PC-3 (cell line): ENCODE results near the gene JOSD1. TPM values are rescaled to one million over a fixed set of nuclear protein-coding genes. Genes with fewer than 3 reads are reported as not detected.
A peak's percentile ranks its signal among the peaks of the same experiment; 100 is the strongest.

ENCODE experiments used
- ATAC-seq: fragments of 200-7000 bp; cut with Tn5 transposase; 2 replicates; pipeline ENCODE4 v1.9.1; 2020; ENCODE audit warnings: mild to moderate bottlenecking, moderate library complexity
- BruUV-seq: library from RNA; stranded (reverse); fragments of 400-500 nt; replicated peaks from 2 replicates; lab custom pipeline; 2021; lab: Mats Ljungman, UMichigan
- CTCF ChIA-PET: fragments of 300-600 bp; sonication (Branson Sonifier 250); formaldehyde crosslinking; loops from one replicate; lab custom pipeline; 2022; ENCODE audit warnings: antibody characterized with exemption; lab: Charles Lee
- POLR2A ChIA-PET: fragments of 300-600 bp; sonication (Branson Sonifier 250); formaldehyde crosslinking; loops from one replicate; lab custom pipeline; 2022; ENCODE audit warnings: antibody characterized with exemption; ENCODE audit not compliant: unreplicated experiment; lab: Charles Lee
- DNase-seq: peaks from one replicate; pipeline ENCODE4 v3.0.0-alpha.2; 2015
- H2AFZ ChIP-seq: fragments of 300-600 bp; sonication (generic); 2 replicates; pipeline ENCODE4 v1.6.0; 2016; ENCODE audit warnings: antibody characterized with exemption, low read length
- H3F3A ChIP-seq: fragments of 300-600 bp; sonication (generic); one replicate; pipeline ENCODE4 v1.6.0; 2017; ENCODE audit warnings: antibody characterized with exemption, low read length, control low read depth, mild to moderate bottlenecking; ENCODE audit not compliant: unreplicated experiment
- H3K27ac ChIP-seq: fragments of 300-600 bp; sonication (generic); 2 replicates; pipeline ENCODE4 v1.5.1; 2016; ENCODE audit warnings: mild to moderate bottlenecking, low read length
- H3K27me3 ChIP-seq: fragments of 300-600 bp; sonication (generic); 2 replicates; pipeline ENCODE4 v1.6.1; 2016; ENCODE audit warnings: low read length, mixed read lengths
- H3K36me3 ChIP-seq: fragments of 300-600 bp; sonication (generic); 2 replicates; pipeline ENCODE4 v1.6.1; 2016; ENCODE audit warnings: low read depth, mixed run types, low read length, mixed read lengths
- H3K4me1 ChIP-seq: fragments of 300-600 bp; sonication (generic); 2 replicates; pipeline ENCODE4 v1.5.1; 2016; ENCODE audit warnings: low read length; ENCODE audit not compliant: insufficient read depth
- H3K4me2 ChIP-seq: fragments of 300-600 bp; sonication (generic); 2 replicates; pipeline ENCODE4 v1.6.0; 2016; ENCODE audit warnings: low read length
- H3K4me3 ChIP-seq: fragments of 300-600 bp; sonication (generic); 2 replicates; pipeline ENCODE4 v1.5.1; 2016; ENCODE audit warnings: mild to moderate bottlenecking, low read length, mixed read lengths
- H3K79me2 ChIP-seq: fragments of 300-600 bp; sonication (generic); 2 replicates; pipeline ENCODE4 v1.6.1; 2017; ENCODE audit warnings: low read length, mixed read lengths
- H3K9ac ChIP-seq: fragments of 300-600 bp; sonication (generic); 2 replicates; pipeline ENCODE4 v1.6.0; 2016; ENCODE audit warnings: mild to moderate bottlenecking, low read length
- H3K9me2 ChIP-seq: fragments of 300-600 bp; sonication (generic); replicated peaks from 2 replicates; pipeline ENCODE4 v1.6.1; 2016; ENCODE audit warnings: mixed run types, low read length, mixed read lengths
- H3K9me3 ChIP-seq: fragments of 300-600 bp; sonication (generic); 2 replicates; pipeline ENCODE4 v1.6.1; 2016; ENCODE audit warnings: low read length, mixed read lengths
- H4K20me1 ChIP-seq: fragments of 300-600 bp; sonication (generic); 2 replicates; pipeline ENCODE4 v1.6.1; 2016; ENCODE audit warnings: low read length, mixed read lengths
- EZH2 ChIP-seq: fragments of 300-600 bp; sonication (generic); IDR thresholded peaks from one replicate; pipeline ENCODE4 v1.6.1; 2017; ENCODE audit warnings: antibody characterized with exemption, mild to moderate bottlenecking, low read length; ENCODE audit not compliant: unreplicated experiment
- EZH2phosphoT487 ChIP-seq: fragments of 300-600 bp; sonication (generic); IDR thresholded peaks from 2 replicates; pipeline ENCODE4 v1.6.1; 2018; ENCODE audit warnings: mild to moderate bottlenecking, antibody characterized with exemption, low read length, borderline replicate concordance
- intact Hi-C: fragments of 100-400 bp; cut with micrococcal nuclease; formaldehyde crosslinking; loops from 2 replicates; pipeline ENCODE4 v1.9.0; 2023
- total RNA-seq: library from RNA; depleted of rRNA; stranded (reverse); fragments of >200 nt; gene quantifications from 2 replicates; pipeline ENCODE4 v1.2.3, GENCODE V29; 2014
- TF ChIP-seq, protein P1 (sequence below): fragments of 300-600 bp; sonication (generic); conservative IDR thresholded peaks from 2 replicates; pipeline ENCODE4 v1.5.1; 2017; ENCODE audit warnings: antibody characterized with exemption, low read depth, mild to moderate bottlenecking, low read length

JOSD1 gene
- total RNA-seq, 1 experiment from 2014 or later, result 40.3 TPM

DNA sequence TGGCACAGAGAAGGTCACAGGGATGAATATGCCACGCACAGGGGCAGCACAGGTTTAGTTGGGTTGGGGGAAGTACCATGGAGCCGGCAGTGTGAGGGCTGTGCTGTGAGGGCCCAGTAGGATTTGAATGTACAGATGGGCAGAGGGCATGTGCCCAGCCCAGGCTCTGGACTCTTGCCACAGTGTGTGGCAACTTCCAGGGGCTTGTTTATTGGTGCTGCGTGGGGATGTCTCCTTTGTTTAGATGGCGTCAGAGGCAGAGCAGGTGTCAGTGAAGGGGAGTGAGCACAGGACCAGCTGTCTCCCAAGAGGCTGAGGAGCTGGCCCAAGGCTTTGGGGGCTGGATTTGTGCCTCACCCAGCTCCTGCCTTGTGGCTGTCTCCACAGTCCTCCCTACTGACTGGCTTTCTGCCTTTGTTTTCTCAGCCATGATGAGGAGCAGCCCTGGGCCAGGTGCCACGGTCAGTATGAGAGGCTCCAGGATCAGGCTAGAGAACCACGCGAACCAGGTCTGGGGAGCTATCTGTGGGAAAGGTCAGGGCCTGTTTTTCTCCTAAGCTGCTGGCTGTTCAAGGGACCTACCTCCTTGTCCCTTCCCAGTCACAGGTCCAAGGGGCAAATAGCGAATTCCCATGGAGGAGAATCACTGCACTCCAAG lies 33.1 kb upstream of the JOSD1 start:
- CTCF ChIA-PET, result interaction anchor here (0.6 kb wide), 1 partner anchor 843 kb away, joined by 3 read pairs; no protein-coding TSS in a partner anchor
- BruUV-seq, result no TSS peak
- intact Hi-C loops, result no loop called here

DNA sequence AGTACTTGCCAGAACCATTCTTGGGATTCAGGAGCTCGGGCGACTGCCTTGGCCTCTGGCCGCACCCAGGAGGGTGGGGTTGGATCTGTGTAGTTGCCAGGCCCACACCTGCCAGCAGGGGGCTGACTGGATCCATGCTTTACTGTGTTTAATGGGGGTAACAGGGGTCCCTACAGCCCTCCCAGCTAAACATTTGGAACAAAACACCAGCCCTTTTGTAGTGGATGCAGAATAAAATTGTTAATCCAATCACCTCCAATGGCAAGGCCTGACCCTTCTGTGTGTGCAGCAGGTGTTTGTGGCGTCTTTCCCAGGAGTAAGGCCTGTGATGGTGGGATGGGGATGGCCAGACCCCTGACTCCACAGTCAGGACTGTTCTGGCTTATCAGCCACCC lies 32.6 kb upstream of the JOSD1 start:
- no peaks in the 10 kb centered on the region for H3K9me2 ChIP-seq
- H3K4me2 ChIP-seq, result no peak overlapping the region
- H3K4me3 ChIP-seq, result no peak overlapping the region
- TF ChIP-seq, protein P1, sequence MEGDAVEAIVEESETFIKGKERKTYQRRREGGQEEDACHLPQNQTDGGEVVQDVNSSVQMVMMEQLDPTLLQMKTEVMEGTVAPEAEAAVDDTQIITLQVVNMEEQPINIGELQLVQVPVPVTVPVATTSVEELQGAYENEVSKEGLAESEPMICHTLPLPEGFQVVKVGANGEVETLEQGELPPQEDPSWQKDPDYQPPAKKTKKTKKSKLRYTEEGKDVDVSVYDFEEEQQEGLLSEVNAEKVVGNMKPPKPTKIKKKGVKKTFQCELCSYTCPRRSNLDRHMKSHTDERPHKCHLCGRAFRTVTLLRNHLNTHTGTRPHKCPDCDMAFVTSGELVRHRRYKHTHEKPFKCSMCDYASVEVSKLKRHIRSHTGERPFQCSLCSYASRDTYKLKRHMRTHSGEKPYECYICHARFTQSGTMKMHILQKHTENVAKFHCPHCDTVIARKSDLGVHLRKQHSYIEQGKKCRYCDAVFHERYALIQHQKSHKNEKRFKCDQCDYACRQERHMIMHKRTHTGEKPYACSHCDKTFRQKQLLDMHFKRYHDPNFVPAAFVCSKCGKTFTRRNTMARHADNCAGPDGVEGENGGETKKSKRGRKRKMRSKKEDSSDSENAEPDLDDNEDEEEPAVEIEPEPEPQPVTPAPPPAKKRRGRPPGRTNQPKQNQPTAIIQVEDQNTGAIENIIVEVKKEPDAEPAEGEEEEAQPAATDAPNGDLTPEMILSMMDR, result peak; percentile 77
- TF ChIP-seq EZH2phosphoT487, result no peak
- ChIA-PET CTCF (interaction anchor here (0.6 kb wide), 1 partner anchor 842 kb away, joined by 3 read pairs; no protein-coding TSS in a partner anchor), POLR2A (no interaction called here)
- no peak overlapping the region for H3K9ac ChIP-seq
- no peaks in the 10 kb centered on the region for H3K9me3 ChIP-seq
- H3K27me3 ChIP-seq, result no peaks in the 10 kb centered on the region
- no TSS peak for BruUV-seq
- H3K27ac ChIP-seq, result no peak overlapping the region
- H3F3A ChIP-seq, result no peaks in the 10 kb centered on the region
- no peaks in the 10 kb centered on the region for H4K20me1 ChIP-seq
- DNase-seq (peak; percentile 29), ATAC-seq (peak; percentile 43)
- intact Hi-C loops, result no loop called here
- peaks cover 6% of the 10 kb centered on the region; the same call in 1 of the 2 replicates for H3K4me1 ChIP-seq
- no peaks in the 10 kb centered on the region for H3K79me2 ChIP-seq
- H3K36me3 ChIP-seq, result peaks cover 11% of the 10 kb centered on the region
- no peak overlapping the region for H2AFZ ChIP-seq

More for the DNA sequence above, 33.1 kb upstream of the JOSD1 start:
- H3K9me2 ChIP-seq, result no peaks in the 10 kb centered on the region
- H4K20me1 ChIP-seq, result no peaks in the 10 kb centered on the region
- peaks cover 6% of the 10 kb centered on the region; the same call in 1 of the 2 replicates for H3K4me1 ChIP-seq
- POLR2A ChIA-PET, result no interaction called here
- H3K4me3 ChIP-seq, result no peak overlapping the region
- H3K79me2 ChIP-seq, result no peaks in the 10 kb centered on the region
- H3F3A ChIP-seq, result no peaks in the 10 kb centered on the region
- DNase-seq (no peak), ATAC-seq (no peak)
- no peak overlapping the region for H3K27ac ChIP-seq
- no peaks in the 10 kb centered on the region for H3K9me3 ChIP-seq
- H3K27me3 ChIP-seq, result no peaks in the 10 kb centered on the region
- H3K9ac ChIP-seq, result no peak overlapping the region
- no peak overlapping the region for H2AFZ ChIP-seq
- TF ChIP-seq EZH2, result no peak
- no peak overlapping the region for H3K4me2 ChIP-seq
- H3K36me3 ChIP-seq, result peaks cover 11% of the 10 kb centered on the region

DNA sequence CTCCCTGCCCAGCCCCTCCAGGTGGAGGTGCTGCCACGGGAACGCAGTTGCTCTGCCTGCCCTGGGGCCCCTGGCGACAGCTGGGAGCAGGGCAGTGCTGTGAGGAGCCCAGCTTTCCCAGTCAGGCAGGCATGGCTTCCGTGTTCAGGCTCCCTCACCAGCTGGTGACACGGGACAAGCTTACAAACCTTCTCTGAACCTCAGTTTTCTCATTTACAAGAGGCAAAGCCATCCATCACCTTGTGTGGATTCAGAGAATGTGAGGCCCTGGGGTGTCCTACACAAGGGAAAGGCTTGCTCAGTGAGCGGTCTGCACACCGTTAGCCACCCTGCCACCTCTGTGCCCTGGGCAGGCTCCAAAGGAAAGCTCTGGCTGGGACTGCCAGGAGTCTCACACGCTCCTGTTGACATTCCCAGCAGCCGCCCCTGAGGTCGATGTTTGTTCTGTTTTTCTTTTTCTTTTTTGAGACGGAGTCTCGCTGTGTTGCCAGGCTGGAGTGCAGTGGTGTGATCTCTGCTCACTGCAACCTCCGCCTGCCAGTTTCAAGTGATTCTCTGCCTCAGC lies 31.6 kb upstream of the JOSD1 start:
- TF ChIP-seq EZH2 (no peak), EZH2phosphoT487 (no peak)
- TF ChIP-seq, protein P1, result no peak
- DNase-seq (no peak), ATAC-seq (no peak)
- Histone ChIP-seq H3K9ac (no peak overlapping the region), H3K27me3 (no peaks in the 10 kb centered on the region), H3K9me3 (no peaks in the 10 kb centered on the region), H2AFZ (no peak overlapping the region), H3K27ac (no peak overlapping the region), H3F3A (no peaks in the 10 kb centered on the region), H4K20me1 (no peaks in the 10 kb centered on the region), H3K79me2 (no peaks in the 10 kb centered on the region), H3K4me2 (no peak overlapping the region), H3K4me3 (no peak overlapping the region), H3K36me3 (peaks cover 9% of the 10 kb centered on the region), H3K4me1 (no peaks in the 10 kb centered on the region), H3K9me2 (no peaks in the 10 kb centered on the region)
- intact Hi-C loops, result no loop called here
- ChIA-PET CTCF (interaction anchor here (0.5 kb wide), 1 partner anchor 403 kb away, joined by 5 read pairs; no protein-coding TSS in a partner anchor), POLR2A (no interaction called here)
- no TSS peak for BruUV-seq
